Lung microvascular endothelial cell (primary cell): ENCODE data around the gene SDS. TPM values are rescaled to one million over a fixed set of nuclear protein-coding genes. Genes with fewer than 3 reads are reported as not detected.

Experiments used
- DNase-seq, 2 donors: peaks; one replicate each; pipeline versions ENCODE4 v3.0.0 to v3.0.0-alpha.2; 2010; ENCODE audit warnings: low read depth in 2 of 2
- total RNA-seq: library from RNA; depleted of rRNA; stranded (reverse); fragments of >200 nt; gene quantifications from 2 replicates; pipeline ENCODE4 v1.2.1, GENCODE V29; 2014

Gene SDS, protein sequence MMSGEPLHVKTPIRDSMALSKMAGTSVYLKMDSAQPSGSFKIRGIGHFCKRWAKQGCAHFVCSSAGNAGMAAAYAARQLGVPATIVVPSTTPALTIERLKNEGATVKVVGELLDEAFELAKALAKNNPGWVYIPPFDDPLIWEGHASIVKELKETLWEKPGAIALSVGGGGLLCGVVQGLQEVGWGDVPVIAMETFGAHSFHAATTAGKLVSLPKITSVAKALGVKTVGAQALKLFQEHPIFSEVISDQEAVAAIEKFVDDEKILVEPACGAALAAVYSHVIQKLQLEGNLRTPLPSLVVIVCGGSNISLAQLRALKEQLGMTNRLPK
- not detected in 2 replicates for total RNA-seq

DNA sequence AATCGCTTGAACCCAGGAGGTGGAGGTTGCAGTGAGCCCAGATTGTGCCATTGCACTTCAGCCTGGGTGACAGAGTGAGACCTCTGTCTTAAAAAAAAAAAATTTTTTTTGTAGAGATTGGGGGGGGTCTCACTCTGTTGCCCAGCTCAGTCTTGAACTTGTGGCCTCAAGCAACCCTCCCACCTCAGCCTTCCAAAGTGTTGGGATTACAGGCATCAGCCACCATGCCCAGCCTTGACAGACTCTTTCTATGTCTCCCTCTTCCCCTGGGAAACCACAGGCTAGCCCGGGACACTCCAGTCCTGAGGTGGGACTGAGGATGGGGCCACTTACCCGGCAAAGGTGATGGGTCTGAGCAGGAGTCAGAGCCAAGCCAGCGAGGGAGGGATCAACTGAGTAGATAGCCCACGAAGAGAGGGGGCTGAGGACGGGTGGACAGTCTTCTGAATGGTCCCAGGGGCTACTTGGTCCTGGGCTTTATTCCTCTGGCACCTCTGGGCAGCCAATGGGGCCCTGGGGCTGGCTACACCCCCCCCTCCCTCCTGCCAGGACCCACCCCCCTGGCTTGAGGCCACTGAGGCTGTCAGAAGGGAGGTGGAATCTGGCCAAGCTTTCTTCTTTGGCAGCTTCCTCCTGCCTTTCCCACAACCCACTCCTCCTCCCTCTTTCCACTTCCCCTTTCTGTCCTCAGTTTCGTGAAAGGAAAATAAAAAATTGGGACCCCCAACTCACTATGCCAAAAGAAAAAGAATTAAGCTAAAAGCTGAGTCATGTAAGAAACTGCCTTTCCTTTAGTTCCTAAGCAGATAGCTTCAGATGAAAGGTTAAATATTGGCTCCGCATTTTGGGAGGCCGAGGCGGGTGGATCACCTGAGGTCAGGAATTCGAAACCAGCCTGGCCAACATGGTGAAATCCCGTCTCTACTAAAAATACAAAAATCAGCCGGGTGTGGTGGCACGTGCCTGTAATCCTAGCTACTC lies at the start of gene SDS:
Gene SDS (minus strand): TSS at position 453 of the 981 bp plus-strand sequence. CDS start 4,179 bp downstream, outside the sequence.
- DNase-seq: peak; percentile 31 to 71

DNA sequence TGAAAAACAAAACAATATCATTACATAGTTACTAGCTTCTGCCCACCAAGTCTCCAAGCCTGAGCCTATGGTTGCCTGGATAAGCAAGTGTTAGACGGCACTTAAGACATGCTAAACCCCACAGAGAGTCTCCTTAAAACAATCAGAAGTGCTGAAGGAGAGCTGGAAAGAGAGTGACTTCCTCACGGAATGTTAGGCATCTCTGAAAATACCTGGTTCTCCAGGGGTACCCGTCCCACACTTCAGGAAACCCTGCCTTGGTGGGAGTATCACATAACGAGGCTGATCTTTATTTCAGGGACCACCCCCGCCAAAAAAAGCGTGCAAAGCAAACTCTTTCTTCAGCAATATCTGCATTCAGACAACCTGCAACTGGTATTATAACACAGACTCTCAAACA lies 49.6 kb upstream of the SDS start:
- no peak for DNase-seq

DNA sequence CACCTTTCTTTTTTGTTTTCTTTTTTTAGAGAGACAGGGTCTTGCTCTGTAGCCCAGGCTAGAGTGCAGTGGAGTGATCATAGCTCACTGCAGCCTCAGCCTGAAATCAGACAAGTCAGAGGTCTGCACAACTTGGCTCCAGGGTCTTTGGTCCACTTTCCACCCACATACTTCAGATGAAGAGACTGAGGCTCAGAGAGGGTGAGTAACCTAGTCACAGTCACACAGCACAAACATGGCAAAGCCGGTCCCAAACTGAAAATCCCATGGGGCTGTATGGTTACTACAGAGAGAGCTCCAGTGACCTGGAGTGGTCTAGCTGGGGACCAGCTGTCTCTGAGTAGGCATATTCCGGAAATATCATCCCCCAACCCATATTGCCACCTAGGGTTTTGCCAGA lies 48.8 kb upstream of the SDS start:
- no peak for DNase-seq

DNA sequence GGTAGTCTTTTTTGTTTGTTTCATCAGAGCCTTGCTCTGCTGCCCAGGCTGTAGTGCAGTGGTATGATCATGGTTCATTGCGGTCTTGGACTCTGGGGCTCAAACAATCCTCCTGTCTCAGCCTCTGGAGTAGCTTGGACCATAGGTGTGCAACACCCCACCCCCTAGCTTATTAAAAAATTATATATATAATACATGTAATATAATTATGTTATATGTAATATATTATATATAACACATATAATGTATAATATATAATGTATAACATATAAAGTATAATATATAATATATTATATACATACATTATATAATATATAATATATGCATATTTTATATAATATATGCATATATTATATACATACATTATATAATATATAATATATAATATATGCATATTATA lies 46.2 kb upstream of the SDS start:
- DNase-seq: no peak

DNA sequence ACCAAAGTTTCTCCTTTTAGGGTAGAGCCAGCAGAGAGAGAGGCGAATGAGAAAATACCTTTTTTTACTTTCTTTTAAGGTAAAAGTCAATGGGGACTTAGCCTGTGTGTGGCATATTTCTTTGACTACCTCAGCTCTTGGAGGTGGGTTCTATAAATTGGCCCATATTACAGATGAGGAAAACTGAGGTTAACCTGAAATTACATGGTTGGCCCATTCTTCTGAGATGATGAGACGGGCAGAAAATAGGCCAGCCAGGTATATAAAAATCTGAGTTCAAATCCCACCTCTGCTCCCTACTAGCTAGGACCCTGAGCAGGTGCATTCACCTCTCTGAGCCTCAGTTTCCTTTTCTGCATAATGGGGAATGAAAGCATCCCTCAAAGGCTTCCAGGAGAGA lies 45.6 kb upstream of the SDS start:
- DNase-seq: no peak

DNA sequence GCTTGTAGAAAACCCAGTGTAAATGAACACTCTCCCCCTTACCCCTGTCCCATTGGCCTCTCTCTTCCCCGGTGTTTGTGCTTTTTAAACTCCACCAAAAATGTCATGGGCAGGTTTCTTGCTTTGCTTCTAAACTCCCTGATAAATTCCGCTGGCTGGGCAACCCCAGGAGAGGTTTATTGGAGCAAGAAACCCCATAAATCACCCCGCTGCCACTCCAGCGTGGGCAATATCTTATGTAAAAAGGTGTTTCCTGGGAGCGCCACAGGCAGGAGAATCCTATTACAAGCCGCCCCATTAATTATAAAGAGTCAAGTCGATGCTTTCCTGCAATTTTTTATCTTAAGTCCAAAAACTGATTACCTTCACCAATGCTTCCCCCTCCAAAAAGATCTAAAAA lies 45.2 kb upstream of the SDS start:
- DNase-seq: no peak

DNA sequence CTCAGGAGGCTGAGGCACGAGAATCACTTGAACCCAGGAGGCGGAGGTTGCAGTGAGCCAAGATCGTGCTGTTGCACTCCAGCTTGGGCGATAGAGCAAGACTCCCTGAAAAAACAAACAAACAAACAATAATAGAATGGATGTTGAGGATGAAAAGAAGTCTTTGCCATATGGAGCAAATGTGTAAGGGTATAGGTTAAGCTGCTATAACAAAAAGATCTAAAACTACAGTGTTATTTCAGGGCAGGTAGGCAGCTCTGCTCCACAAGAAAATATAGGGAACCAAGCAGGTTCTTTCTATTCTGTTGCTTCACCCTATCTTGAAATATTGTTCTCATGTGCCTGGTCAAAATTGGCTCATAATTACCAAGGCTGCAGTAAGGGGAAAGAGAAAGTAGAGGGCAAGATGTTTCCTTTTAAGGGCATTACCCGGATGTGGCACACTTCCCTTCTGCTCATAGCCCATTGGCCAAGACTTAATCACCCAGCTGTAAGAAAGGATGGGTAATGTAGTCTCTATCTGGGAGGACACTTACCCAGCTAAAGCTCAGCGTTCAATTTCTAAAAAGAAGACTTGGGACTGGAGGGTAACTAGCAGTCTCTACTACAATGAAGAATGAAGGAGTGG lies 42.0 kb upstream of the SDS start:
- DNase-seq: peak in 1 of 2 donors; percentile 48

DNA sequence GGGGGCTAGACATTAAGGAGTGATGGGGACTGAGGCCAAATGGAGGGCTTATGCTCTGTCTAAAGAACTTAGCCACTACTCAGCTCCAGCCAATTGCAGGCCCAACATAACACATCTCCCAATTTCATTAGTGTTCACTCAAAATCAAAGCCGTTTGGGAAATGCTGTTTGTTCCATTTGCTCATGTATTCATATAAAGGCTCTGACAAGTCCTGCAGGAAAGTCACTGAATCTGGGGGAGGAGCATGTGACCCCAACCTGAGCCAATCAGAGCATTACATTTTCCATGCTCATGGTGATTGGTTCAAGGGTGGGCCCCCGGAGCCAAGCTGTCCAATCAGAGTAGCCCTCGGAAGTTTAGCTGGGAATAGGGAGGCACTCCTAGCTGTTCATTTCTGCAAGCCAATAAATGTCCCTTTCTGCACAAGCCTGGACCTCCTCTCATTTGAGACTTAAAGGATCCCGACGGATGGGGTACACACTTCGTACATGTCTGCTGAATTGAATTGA lies 39.4 kb upstream of the SDS start:
- no peak for DNase-seq

DNA sequence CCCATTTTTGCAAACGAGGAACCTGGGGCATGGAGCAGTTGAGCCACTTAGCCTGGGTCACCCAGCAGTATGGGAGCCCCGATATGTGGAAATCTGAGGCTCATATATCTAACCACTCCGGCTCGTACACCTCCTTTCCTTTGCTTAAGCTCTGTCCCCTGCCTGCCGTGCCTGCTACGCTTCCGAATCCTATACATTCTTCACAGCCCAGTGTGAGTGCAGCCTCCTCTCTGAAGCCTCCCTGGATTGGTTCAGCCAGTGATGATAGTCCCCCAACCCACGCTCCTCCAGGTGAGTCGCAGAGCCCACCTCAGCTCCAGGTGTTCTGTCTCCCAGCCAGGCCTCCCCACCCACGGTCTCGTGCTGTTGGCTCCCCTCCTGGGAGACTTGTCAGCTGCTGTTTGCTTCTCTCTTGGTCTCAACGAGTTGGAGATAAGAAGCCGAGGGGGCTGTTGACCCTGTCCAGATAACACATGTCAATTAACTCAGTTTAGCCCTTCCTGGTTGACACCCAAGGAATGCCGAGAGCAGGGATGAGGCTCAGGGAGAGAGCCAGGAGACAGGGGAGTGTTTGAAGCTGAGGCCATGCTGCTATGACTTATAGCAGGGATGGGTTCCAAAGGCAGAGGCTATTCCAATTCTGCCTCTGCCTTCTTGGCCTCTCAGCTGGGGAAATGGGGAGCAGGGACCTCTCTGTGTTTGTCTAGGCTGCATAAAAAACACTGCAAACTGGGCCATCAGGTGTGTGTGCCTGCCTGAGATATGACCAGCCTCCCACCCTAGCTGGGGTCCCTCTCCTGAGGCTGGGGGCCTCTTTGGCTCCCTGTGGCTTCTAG lies 37.5 kb upstream of the SDS start:
- no peak for DNase-seq

DNA sequence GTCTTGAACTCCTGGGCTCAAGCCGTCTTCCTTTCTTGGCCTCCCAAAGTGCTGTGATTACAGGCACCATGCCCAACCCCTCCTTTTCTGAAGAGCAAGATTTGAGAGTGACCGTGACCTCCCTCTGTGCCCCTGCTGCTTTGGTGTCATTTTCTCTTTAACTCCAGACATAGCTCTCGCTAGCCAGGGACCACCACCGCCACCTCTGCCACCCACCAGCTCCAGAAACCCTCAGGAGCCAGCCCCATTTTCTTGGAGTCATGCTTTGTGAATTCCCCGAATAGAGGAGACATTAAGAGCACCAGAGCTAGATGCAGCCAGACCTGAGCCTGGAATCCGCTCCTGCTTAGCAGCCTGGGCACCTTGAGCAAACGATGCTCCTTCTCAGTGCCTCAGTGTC lies 36.6 kb upstream of the SDS start:
- no peak for DNase-seq

DNA sequence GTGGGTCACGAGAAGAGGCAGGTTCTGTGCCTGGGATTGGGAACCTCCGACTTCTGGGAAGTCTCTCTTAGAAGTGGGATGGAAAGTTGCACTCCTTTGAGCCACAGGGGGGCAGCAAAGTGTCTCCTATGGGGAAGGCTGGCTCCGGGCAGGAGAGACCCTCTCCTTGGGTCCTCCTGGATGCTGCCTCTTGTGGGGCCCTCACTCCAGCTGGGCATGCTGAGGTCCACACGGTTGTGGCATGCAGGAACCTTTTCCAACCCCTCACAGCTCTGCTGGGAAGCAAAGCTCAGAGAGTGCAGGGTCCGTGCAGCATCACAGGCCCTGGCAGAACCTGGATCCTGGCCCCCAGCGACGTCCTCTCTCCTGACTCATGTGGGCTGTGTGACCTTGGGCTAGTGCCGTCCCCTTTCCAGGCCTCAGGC lies 35.9 kb upstream of the SDS start:
- DNase-seq: peak; percentile 59

DNA sequence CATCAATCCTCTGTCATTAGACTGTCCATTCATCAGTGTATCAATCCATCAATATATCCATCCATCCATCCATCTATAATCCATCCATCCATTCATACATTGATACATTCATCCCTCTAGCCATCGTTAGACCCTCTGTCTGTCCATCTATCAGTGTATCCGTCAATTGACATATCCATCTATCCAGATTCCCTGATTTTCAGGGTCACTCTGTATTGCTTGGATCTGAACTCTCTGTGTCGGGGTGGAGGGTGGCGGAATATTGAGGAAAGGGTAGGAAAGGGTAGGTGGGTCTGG lies 35.6 kb upstream of the SDS start:
- DNase-seq: no peak

DNA sequence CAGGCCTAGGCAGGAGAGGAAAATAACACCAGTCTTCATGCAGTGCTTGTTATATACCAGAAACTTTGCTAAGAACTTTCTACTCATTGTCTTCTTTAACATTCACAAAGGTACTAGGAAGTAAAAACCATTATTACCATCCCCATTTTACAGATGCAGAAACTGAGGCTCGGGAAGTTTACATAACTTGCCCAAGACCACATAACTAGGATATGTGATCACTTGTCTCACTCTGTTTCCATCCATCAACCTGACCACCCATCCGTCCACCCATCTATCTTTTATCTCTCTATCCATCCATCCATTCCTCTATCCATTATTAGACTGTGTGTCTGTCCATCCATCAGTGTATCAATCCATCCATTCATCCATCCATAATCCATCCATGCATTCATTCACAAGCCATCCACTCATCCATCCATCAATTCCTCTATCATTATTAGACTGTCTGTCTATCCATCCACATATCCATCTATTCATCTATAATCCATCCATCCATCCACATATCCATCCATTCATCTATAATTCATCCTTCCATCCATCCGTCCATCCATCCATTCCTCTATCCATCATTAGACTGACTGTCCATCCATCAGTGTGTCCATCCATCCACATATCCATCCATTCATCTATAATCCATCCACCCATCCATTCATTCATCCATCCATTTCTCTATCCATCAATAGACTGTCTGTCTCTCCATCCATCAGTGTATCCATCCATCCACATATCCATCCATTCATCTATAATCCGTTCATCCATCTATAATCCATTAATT lies 35.0 kb upstream of the SDS start:
- DNase-seq: no peak

DNA sequence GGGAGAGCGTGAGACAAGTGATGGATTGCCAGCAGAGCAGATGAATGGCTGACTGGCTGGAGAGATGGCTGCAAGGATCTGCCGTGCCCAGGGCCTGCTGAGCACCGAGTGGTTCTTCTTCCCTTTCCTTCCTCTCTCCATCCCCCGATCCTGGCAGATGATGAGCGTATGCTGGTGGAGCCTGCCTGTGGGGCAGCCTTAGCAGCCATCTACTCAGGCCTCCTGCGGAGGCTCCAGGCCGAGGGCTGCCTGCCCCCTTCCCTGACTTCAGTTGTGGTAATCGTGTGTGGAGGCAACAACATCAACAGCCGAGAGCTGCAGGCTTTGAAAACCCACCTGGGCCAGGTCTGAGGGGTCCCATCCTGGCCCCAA lies 34.0 kb upstream of the SDS start:
- DNase-seq: no peak

DNA sequence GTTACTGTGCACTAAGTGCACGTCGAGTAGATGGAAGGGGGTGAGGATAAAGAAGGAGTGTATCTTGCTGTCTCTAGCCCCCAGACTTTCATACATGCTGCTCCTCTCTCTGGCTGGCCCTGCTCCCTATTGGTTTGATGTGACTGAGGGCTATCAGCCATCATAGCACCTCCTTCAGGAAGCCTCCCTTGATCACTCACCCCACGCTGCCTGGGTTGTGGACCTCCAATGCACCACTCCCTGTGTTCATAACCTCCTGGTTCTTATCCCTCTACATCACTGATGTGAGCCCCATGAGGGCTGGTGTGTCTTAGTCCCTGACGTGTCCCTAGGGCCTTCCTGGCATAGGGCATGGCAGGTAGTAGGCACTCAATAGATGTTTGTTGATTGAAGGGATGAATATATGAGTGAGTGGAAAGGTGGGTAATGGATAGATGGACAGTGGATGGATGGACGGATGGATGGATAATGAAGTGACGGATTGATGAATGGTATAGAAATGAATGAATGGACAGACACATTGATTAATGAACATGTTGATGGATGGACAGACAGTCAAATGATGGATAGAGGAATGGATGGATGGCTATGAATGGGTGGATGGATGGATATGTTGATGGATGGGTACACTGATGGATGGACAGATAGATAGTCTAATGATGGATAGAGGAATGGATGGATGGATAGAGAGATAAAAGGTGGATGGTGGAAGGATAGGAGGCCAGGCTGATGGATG lies 33.5 kb upstream of the SDS start:
- no peak for DNase-seq

DNA sequence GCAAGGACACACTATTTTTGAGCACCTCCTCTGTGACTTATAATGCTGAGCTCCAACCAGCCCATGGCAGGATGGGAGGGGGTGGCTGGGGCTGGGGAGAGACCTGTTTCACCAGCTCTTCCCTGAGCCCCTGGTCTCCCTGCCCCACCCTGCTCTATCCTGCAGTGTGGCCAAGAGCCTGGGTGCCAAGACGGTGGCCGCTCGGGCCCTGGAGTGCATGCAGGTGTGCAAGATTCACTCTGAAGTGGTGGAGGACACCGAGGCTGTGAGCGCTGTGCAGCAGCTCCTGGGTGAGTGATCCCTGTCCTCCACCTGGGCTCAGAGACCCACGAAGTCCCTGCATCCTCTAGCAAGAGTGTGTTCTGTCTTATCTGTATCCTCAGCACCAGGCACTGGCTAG lies 32.9 kb upstream of the SDS start:
- DNase-seq: no peak

DNA sequence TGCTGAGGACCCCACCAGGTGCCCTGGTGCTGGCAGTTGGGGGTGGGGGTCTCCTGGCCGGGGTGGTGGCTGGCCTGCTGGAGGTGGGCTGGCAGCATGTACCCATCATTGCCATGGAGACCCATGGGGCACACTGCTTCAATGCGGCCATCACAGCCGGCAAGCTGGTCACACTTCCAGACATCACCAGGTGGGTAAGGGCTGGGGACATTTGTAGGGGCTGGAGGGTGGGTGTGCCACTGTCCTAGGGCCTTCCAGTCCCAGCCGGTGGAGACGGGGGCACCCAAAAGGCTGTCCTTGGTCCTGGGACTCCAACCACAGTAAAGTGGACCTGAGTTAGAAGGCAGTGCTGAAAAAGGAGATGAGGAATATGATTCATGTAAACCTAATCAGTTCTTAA lies 31.7 kb upstream of the SDS start:
- no peak for DNase-seq

DNA sequence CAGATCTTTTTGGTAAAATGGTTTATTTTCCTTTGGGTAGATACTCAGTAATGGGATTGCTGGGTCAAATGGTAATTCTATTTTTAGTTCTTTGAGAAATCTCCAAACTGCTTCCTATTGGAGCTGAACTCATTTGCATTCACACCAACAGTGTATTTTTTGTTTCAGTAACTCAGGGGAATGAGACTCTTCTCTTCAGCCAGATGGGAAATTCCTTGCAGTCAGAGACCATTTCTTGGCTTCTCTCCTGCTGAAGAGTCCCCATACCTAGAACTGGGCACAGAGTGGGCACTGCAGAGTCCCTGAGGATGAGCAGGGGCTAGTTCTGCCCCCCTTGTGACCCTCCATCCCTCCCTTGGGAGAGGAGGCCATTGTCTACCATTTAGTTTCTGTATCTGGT lies 29.3 kb upstream of the SDS start:
- no peak for DNase-seq

DNA sequence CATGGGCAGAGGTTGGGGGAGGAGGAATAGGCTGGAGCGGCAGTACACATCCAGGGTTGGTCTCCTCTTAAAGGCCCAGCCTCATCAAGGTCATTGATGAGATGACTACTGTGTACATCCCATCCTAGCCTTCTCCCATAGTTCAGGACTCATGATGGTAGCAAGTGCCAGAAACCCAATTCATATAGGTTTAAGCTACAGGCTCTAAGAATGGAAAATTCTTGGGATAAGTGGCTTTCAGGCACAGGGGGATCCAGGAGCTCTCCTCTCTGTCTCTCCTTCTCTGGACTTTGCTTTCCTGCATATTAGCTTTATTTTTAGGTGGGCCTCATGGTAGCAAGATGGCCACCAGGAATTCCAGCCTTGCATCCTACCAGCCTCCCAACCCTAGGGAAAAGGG lies 24.8 kb upstream of the SDS start:
- DNase-seq: no peak

DNA sequence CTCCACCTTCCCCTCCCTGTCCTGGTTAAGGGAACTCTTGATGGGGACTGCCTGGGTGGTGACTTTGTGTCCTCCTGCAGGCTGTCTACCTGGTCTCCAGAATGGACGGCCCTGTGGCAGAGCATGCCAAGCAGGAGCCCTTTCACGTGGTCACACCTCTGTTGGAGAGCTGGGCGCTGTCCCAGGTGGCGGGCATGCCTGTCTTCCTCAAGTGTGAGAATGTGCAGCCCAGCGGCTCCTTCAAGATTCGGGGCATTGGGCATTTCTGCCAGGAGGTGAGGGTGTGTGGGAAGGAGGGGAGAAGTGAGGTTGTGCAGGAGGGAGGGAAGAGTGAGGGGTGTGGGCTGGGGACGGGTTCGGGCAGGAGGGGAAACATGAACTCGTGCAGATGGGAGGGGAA lies 24.2 kb upstream of the SDS start:
- no peak for DNase-seq
